Keratinocyte (primary cell): Measurements from ENCODE around the gene ITSN1. TPM values are rescaled to one million over a fixed set of nuclear protein-coding genes. Genes with fewer than 3 reads are reported as not detected.

Source experiments
- DNase-seq: peaks from one replicate; pipeline ENCODE4 v3.0.0-alpha.2; 2011; ENCODE audit warnings: low read depth, missing footprints, low spot score
- FAIRE-seq: peaks from 2 replicates; lab custom pipeline; 2011; peaks lifted over from hg19 to GRCh38; lab: Jason Lieb, UNC
- H2AFZ ChIP-seq: 2 replicates; pipeline ENCODE4 v1.6.0; 2012; ENCODE audit warnings: low read length, control low read depth, inconsistent platforms; ENCODE audit not compliant: control insufficient read depth
- H3K27ac ChIP-seq: 2 replicates; pipeline ENCODE4 v1.5.1; 2011; ENCODE audit warnings: low read length; ENCODE audit not compliant: control insufficient read depth, insufficient read depth
- H3K27me3 ChIP-seq: 3 replicates; pipeline ENCODE4 v1.6.0; 2011; ENCODE audit warnings: low read length; ENCODE audit not compliant: control insufficient read depth, insufficient read depth; ENCODE audit errors: extremely low read depth
- H3K36me3 ChIP-seq, 2 experiments: 2 replicates in 1 of 2; 3 replicates in 1 of 2; pipeline ENCODE4 v1.5.1; 2011; ENCODE audit warnings: low read length in 2 of 2, mild to moderate bottlenecking in 1 of 2; ENCODE audit not compliant: control insufficient read depth in 2 of 2, insufficient read depth in 2 of 2; ENCODE audit errors: extremely low read depth in 1 of 2
- H3K4me1 ChIP-seq: 3 replicates; pipeline ENCODE4 v1.5.1; 2011; ENCODE audit warnings: low read length; ENCODE audit not compliant: control insufficient read depth, insufficient read depth; ENCODE audit errors: extremely low read depth
- H3K4me2 ChIP-seq: 3 replicates; pipeline ENCODE4 v1.6.0; 2011; ENCODE audit warnings: low read depth, low read length; ENCODE audit not compliant: control insufficient read depth, insufficient read depth; ENCODE audit errors: extremely low read depth
- H3K4me3 ChIP-seq, 3 experiments: fragments of 200-600 bp in 1 of 3; sonication (generic) in 1 of 3; 2 replicates in 2 of 3; 3 replicates in 1 of 3; pipeline ENCODE4 v1.5.1; 2011 to 2016; ENCODE audit warnings: low read length in 3 of 3, mild to moderate bottlenecking in 3 of 3, control low read depth in 2 of 3, inconsistent platforms in 1 of 3, low read depth in 1 of 3, mixed read lengths in 1 of 3, mixed run types in 1 of 3, moderate library complexity in 1 of 3; ENCODE audit not compliant: control insufficient read depth in 2 of 3, insufficient read depth in 2 of 3; ENCODE audit errors: extremely low read depth in 1 of 3
- H3K79me2 ChIP-seq: 2 replicates; pipeline ENCODE4 v1.6.0; 2012; ENCODE audit warnings: low read length; ENCODE audit not compliant: control insufficient read depth, insufficient read depth
- H3K9ac ChIP-seq: 3 replicates; pipeline ENCODE4 v1.6.0; 2011; ENCODE audit warnings: low read length; ENCODE audit not compliant: control insufficient read depth, insufficient read depth; ENCODE audit errors: extremely low read depth
- H3K9me1 ChIP-seq: 3 replicates; pipeline ENCODE4 v1.6.0; 2011; ENCODE audit warnings: low read length; ENCODE audit not compliant: control insufficient read depth, insufficient read depth; ENCODE audit errors: extremely low read depth
- H3K9me3 ChIP-seq: 2 replicates; pipeline ENCODE4 v1.5.1; 2012; ENCODE audit warnings: low read depth, low read length; ENCODE audit not compliant: control insufficient read depth
- H4K20me1 ChIP-seq: 3 replicates; pipeline ENCODE4 v1.6.0; 2011; ENCODE audit warnings: low read length; ENCODE audit not compliant: control insufficient read depth, insufficient read depth; ENCODE audit errors: extremely low read depth
- EZH2 ChIP-seq: IDR thresholded peaks from one replicate; pipeline ENCODE4 v1.6.1; 2012; ENCODE audit warnings: inconsistent platforms, mild to moderate bottlenecking, low read length, moderate library complexity
- dilution Hi-C: fragments of 300-500 bp; cut with MboI; formaldehyde crosslinking; loops from one replicate; pipeline ENCODE4 v1.7.0; 2020; ENCODE audit warnings: low sequenced_read_pairs; ENCODE audit not compliant: extremely low pct_ligation_motif_present
- polyA plus RNA-seq, 5 experiments: library from polyadenylated mRNA; depleted of rRNA in 3 of 5; stranded (reverse) in 3 of 5; stranded (forward) in 1 of 5; unstranded in 1 of 5; fragments of >200 nt; gene quantifications; 1 replicate in 1 of 5; 2 replicates in 3 of 5; 3 replicates in 1 of 5; pipeline versions ENCODE4 v1.2.1 to v1.2.3, GENCODE V29; 2011 to 2012; ENCODE audit warnings: missing spikeins in 2 of 5, low read depth in 1 of 5, low replicate concordance in 1 of 5
- TF ChIP-seq, protein P1 (sequence below), 3 experiments: IDR thresholded peaks in 1 of 3; conservative IDR thresholded peaks in 1 of 3; optimal IDR thresholded peaks in 1 of 3; 2 replicates in 2 of 3; 3 replicates in 1 of 3; pipeline versions ENCODE3 to v1.5.1; 2011; ENCODE audit warnings: low read length in 3 of 3, mild to moderate bottlenecking in 3 of 3, moderate library complexity in 2 of 3, control low read depth in 1 of 3, inconsistent platforms in 1 of 3; ENCODE audit not compliant: insufficient read depth in 2 of 3; ENCODE audit errors: extremely low read depth in 1 of 3

Gene ITSN1
- polyA plus RNA-seq, 1 donor (not counting 4 experiments of a cell fraction or from before 2014, with no cell fraction given): 34.3 TPM

DNA sequence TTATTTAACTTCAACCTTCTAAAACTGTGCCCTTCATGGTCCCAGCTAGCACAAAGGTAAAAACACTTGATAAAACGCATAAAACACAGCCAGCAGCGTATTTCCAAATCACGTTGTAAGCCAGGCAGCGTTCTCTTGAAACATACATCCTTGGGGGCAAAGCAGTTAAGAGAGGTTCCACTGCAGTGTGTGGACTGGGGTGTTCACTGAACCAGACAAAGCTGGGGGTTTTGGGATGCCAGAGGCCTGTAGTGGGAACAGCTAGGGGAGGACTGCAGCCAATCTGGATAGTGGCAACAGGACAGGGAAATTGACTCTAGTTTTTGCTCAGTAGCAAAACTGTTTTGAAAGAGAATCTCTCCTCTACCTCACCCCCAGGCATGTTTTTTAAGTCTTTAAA, 294.8 kb downstream of the ITSN1 start:
- DNase-seq (no peak), FAIRE-seq (no peak)
- Histone ChIP-seq H3K36me3 (no peaks in the 10 kb centered on the region), H3K4me1 (peaks cover 6% of the 10 kb centered on the region), H3K27me3 (no peaks in the 10 kb centered on the region), H3K4me2 (no peak overlapping the region), H3K79me2 (peaks cover 6% of the 10 kb centered on the region), H4K20me1 (no peaks in the 10 kb centered on the region), H3K27ac (no peak overlapping the region), H3K4me3 (no peak overlapping the region), H3K9me3 (no peaks in the 10 kb centered on the region), H3K9me1 (no peaks in the 10 kb centered on the region), H2AFZ (no peak overlapping the region), H3K9ac (no peak overlapping the region)
- dilution Hi-C loops: no loop called here
- TF ChIP-seq, protein P1, sequence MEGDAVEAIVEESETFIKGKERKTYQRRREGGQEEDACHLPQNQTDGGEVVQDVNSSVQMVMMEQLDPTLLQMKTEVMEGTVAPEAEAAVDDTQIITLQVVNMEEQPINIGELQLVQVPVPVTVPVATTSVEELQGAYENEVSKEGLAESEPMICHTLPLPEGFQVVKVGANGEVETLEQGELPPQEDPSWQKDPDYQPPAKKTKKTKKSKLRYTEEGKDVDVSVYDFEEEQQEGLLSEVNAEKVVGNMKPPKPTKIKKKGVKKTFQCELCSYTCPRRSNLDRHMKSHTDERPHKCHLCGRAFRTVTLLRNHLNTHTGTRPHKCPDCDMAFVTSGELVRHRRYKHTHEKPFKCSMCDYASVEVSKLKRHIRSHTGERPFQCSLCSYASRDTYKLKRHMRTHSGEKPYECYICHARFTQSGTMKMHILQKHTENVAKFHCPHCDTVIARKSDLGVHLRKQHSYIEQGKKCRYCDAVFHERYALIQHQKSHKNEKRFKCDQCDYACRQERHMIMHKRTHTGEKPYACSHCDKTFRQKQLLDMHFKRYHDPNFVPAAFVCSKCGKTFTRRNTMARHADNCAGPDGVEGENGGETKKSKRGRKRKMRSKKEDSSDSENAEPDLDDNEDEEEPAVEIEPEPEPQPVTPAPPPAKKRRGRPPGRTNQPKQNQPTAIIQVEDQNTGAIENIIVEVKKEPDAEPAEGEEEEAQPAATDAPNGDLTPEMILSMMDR (optimal IDR thresholded peaks at IDR 0.05 in 1 of 3, IDR thresholded peaks at IDR 0.05 in 1 of 3, conservative IDR thresholded peaks at IDR 0.05 in 1 of 3; ENCODE audit: extremely low read depth in 1 of 3, insufficient read depth in 2 of 3, low read length in 3 of 3): no peak
- TF ChIP-seq EZH2: no peak

DNA sequence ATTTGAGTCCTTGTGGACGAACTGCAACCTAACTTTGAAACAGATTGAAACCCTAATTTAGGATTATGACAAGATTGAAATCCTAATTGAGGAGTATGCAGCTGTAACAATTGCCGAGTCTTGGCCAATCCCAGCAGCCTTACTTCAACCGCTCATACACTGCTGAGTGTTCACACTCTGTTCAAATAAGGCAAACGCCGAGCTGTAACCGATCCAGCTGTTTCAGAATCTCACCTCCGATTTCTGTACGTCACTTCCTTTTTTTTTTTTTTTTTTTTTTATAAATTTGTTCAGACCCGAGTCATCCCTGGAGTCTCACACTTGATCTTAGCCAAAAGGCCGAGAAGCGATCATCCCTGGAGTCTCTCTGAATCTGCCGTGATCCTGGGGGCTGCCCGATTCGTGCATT, 295.6 kb downstream of the ITSN1 start:
- H3K4me1 ChIP-seq: no peaks in the 10 kb centered on the region
- no peaks in the 10 kb centered on the region for H3K79me2 ChIP-seq
- H3K9me1 ChIP-seq: no peaks in the 10 kb centered on the region
- no peaks in the 10 kb centered on the region for H3K9me3 ChIP-seq
- dilution Hi-C loops: no loop called here
- no peaks in the 10 kb centered on the region for H3K36me3 ChIP-seq
- no peak overlapping the region for H3K4me3 ChIP-seq
- H4K20me1 ChIP-seq: no peaks in the 10 kb centered on the region
- H2AFZ ChIP-seq: no peak overlapping the region
- no peak for TF ChIP-seq EZH2
- TF ChIP-seq, protein P1 (optimal IDR thresholded peaks at IDR 0.05 in 1 of 3, IDR thresholded peaks at IDR 0.05 in 1 of 3, conservative IDR thresholded peaks at IDR 0.05 in 1 of 3; ENCODE audit: extremely low read depth in 1 of 3, insufficient read depth in 2 of 3, low read length in 3 of 3): no peak
- DNase-seq (no peak), FAIRE-seq (no peak)
- H3K27me3 ChIP-seq: no peaks in the 10 kb centered on the region
- no peak overlapping the region for H3K27ac ChIP-seq
- H3K4me2 ChIP-seq: no peak overlapping the region
- H3K9ac ChIP-seq: no peak overlapping the region
